Caco-2 (cell line): ENCODE measurements around the gene DCTPP1. TPM values are rescaled to one million over a fixed set of nuclear protein-coding genes. Genes with fewer than 3 reads are reported as not detected.
"Not testable (repeated sequence)": the region's sequence is repeated elsewhere in the genome, so short reads cannot be mapped to it uniquely, and the experiment has no call there.

Source experiments
- BruUV-seq: library from RNA; stranded (reverse); fragments of 400-500 nt; replicated peaks from 2 replicates; lab custom pipeline; 2021; lab: Mats Ljungman, UMichigan
- CTCF ChIA-PET: fragments of 300-600 bp; sonication (Branson Sonifier 250); formaldehyde crosslinking; loops from one replicate; lab custom pipeline; 2022; ENCODE audit warnings: antibody characterized with exemption; lab: Charles Lee
- POLR2A ChIA-PET: fragments of 300-600 bp; sonication (Branson Sonifier 250); formaldehyde crosslinking; loops from one replicate; lab custom pipeline; 2022; ENCODE audit warnings: antibody characterized with exemption; lab: Charles Lee
- DNase-seq, 2 experiments: peaks; one replicate each; pipeline versions ENCODE4 v3.0.0 to v3.0.0-alpha.2; 2020 to 2022
- H3K27me3 ChIP-seq: replicated peaks from 2 replicates; pipeline ENCODE4 v1.6.0; 2011; ENCODE audit warnings: low read length; ENCODE audit not compliant: control insufficient read depth, insufficient read depth
- H3K36me3 ChIP-seq: 2 replicates; pipeline ENCODE4 v1.5.1; 2011; ENCODE audit warnings: low read length; ENCODE audit not compliant: control insufficient read depth, insufficient read depth
- H3K4me1 ChIP-seq: fragments of 250-450 bp; sonication (Bioruptor Pico); 2 replicates; pipeline ENCODE4 v1.5.1; 2020; ENCODE audit warnings: mild to moderate bottlenecking
- H3K4me3 ChIP-seq: 2 replicates; pipeline ENCODE4 v1.5.1; 2011; ENCODE audit warnings: low read depth, mild to moderate bottlenecking, control low read depth, low read length
- H3K9me3 ChIP-seq: fragments of 250-450 bp; sonication (Bioruptor Pico); 2 replicates; pipeline ENCODE4 v1.5.1; 2020; ENCODE audit warnings: mild to moderate bottlenecking, moderate library complexity
- H3K27ac Mint-ChIP-seq: one replicate; pipeline ENCODE4 v1.8.0; 2022; ENCODE audit warnings: mixed read lengths; ENCODE audit not compliant: unreplicated experiment
- H3K27me3 Mint-ChIP-seq: one replicate; pipeline ENCODE4 v1.8.0; 2022; ENCODE audit warnings: mixed read lengths; ENCODE audit not compliant: insufficient read depth, unreplicated experiment
- H3K36me3 Mint-ChIP-seq: one replicate; pipeline ENCODE4 v1.8.0; 2022; ENCODE audit warnings: mild to moderate bottlenecking, mixed read lengths; ENCODE audit not compliant: insufficient read depth, unreplicated experiment
- H3K4me1 Mint-ChIP-seq: one replicate; pipeline ENCODE4 v1.8.0; 2022; ENCODE audit warnings: low read depth, mixed read lengths; ENCODE audit not compliant: unreplicated experiment
- H3K4me3 Mint-ChIP-seq: one replicate; pipeline ENCODE4 v1.8.0; 2022; ENCODE audit warnings: mild to moderate bottlenecking, moderate library complexity, mixed read lengths; ENCODE audit not compliant: unreplicated experiment
- H3K9me3 Mint-ChIP-seq: one replicate; pipeline ENCODE4 v1.8.0; 2022; ENCODE audit warnings: mixed read lengths; ENCODE audit not compliant: unreplicated experiment
- CTCF ChIP-seq, 2 experiments: fragments of 200-600 bp in 1 of 2; IDR thresholded peaks; 1 replicate in 1 of 2; 2 replicates in 1 of 2; pipeline versions ENCODE4 v1.5.1 to v1.8.0; 2011 to 2022; ENCODE audit warnings: antibody characterized with exemption in 1 of 2, control low read depth in 1 of 2, inconsistent platforms in 1 of 2, low read depth in 1 of 2, low read length in 1 of 2, mild to moderate bottlenecking in 1 of 2, moderate library complexity in 1 of 2; ENCODE audit not compliant: insufficient read depth in 1 of 2, severe bottlenecking in 1 of 2, unreplicated experiment in 1 of 2
- intact Hi-C: fragments of 100-400 bp; cut with micrococcal nuclease; formaldehyde crosslinking; loops from one replicate; pipeline ENCODE4 v1.10.0; 2022; ENCODE audit not compliant: unreplicated experiment
- total RNA-seq: library from RNA; stranded (reverse); gene quantifications from 2 replicates; pipeline ENCODE4 v1.2.3, GENCODE V29; 2022

The DCTPP1 gene
- total RNA-seq, 1 experiment from 2014 or later, result 51.1 TPM

DNA sequence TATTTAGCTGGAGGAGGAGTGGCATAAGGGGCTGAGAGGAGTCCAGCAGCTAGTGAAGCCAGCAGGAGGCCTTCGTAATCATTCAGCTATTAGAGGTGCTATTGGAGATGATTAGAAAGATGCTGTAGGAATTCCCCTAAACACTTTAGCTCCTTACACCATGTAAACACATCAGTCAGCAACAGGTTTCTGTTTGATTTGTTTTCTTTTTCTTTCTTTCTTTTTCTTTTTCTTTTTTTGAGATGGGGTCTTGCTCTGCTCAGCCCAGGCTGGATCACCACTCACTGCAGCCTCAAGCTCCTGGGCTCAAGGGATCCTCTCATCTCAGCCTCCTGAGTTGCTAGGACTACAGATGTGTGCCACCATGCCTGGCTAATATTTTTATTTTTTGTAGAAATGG lies 26.5 kb upstream of the DCTPP1 start:
- no peak for DNase-seq
- Mint-ChIP-seq H3K27me3 (no peaks in the 10 kb centered on the region), H3K9me3 (no peaks in the 10 kb centered on the region), H3K36me3 (no peaks in the 10 kb centered on the region), H3K27ac (no peak overlapping the region), H3K4me3 (no peak overlapping the region), H3K4me1 (peaks cover 13% of the 10 kb centered on the region)
- H3K4me3 ChIP-seq, result no peak overlapping the region
- H3K36me3 ChIP-seq, result no peaks in the 10 kb centered on the region
- no peaks in the 10 kb centered on the region; the same call in 1 of the 2 replicates for H3K4me1 ChIP-seq
- intact Hi-C loops, result no loop called here
- H3K27me3 ChIP-seq, result no peaks in the 10 kb centered on the region
- no peaks in the 10 kb centered on the region for H3K9me3 ChIP-seq
- BruUV-seq, result no TSS peak
- CTCF ChIA-PET, result interaction anchor here (0.9 kb wide), 1 partner anchor 26 kb away, joined by 4 read pairs; the partner anchor contains the start of gene DCTPP1
- no peak for TF ChIP-seq CTCF (IDR thresholded peaks at IDR 0.05; ENCODE audit: insufficient read depth in 1 of 2, low read depth in 1 of 2, low read length in 1 of 2, severe bottlenecking in 1 of 2, unreplicated experiment in 1 of 2)
- POLR2A ChIA-PET, result no interaction called here

GRCh38 chr16:30452709-30453580 lies 23.1 kb upstream of the DCTPP1 start:
- POLR2A ChIA-PET, H3K9me3 ChIP-seq, H3K36me3 ChIP-seq, DNase-seq, BruUV-seq, H3K27me3 Mint-ChIP-seq, H3K4me1 ChIP-seq, CTCF ChIA-PET, H3K4me3 Mint-ChIP-seq, H3K36me3 Mint-ChIP-seq, H3K27ac Mint-ChIP-seq, H3K27me3 ChIP-seq, H3K9me3 Mint-ChIP-seq, intact Hi-C loops, H3K4me3 ChIP-seq: not testable (repeated sequence)
- peaks cover 13% of the 10 kb centered on the region for H3K4me1 Mint-ChIP-seq

GRCh38 chr16:30449116-30449435 lies 19.2 kb upstream of the DCTPP1 start:
- intact Hi-C loops, result loop anchor here (2.0 kb wide), 1 partner anchor 86 kb away; the partner anchor contains the start of gene ZNF747
- no peak for TF ChIP-seq CTCF (IDR thresholded peaks at IDR 0.05; ENCODE audit: insufficient read depth in 1 of 2, low read depth in 1 of 2, low read length in 1 of 2, severe bottlenecking in 1 of 2, unreplicated experiment in 1 of 2)
- no peak overlapping the region for H3K4me3 ChIP-seq
- H3K27me3 Mint-ChIP-seq, result no peaks in the 10 kb centered on the region
- H3K27me3 ChIP-seq, result no peaks in the 10 kb centered on the region
- peaks cover 27% of the 10 kb centered on the region for H3K4me1 ChIP-seq
- no TSS peak for BruUV-seq
- peaks cover 4% of the 10 kb centered on the region; the same call in 1 of the 2 replicates for H3K36me3 ChIP-seq
- DNase-seq, result no peak
- CTCF ChIA-PET, result interaction anchor here (1.1 kb wide), 1 partner anchor 19 kb away, joined by 6 read pairs; the partner anchor contains the start of gene DCTPP1
- H3K4me3 Mint-ChIP-seq, result no peak overlapping the region
- peaks cover 21% of the 10 kb centered on the region for H3K36me3 Mint-ChIP-seq
- H3K9me3 ChIP-seq, result no peaks in the 10 kb centered on the region
- H3K4me1 Mint-ChIP-seq, result peaks cover 8% of the 10 kb centered on the region
- H3K27ac Mint-ChIP-seq, result no peak overlapping the region
- POLR2A ChIA-PET, result no interaction called here
- no peaks in the 10 kb centered on the region for H3K9me3 Mint-ChIP-seq
